HG03064 (cell line): ENCODE data around the gene GRIN3A.

Experiments
- ATAC-seq: cut with Tn5 transposase; IDR thresholded peaks from one replicate; pipeline ENCODE4 v1.9.1; 2021; ENCODE audit warnings: low read depth; ENCODE audit not compliant: unreplicated experiment

Gene GRIN3A

GRCh38 chr9:101533334-101534204, 204.9 kb downstream of the GRIN3A start, which contains the start of gene RNF20:
RNF20 (plus strand) TSS chr9:101533853; CDS start chr9:101535424, 1,571 bp downstream.
- ATAC-seq = peak; percentile 98

DNA sequence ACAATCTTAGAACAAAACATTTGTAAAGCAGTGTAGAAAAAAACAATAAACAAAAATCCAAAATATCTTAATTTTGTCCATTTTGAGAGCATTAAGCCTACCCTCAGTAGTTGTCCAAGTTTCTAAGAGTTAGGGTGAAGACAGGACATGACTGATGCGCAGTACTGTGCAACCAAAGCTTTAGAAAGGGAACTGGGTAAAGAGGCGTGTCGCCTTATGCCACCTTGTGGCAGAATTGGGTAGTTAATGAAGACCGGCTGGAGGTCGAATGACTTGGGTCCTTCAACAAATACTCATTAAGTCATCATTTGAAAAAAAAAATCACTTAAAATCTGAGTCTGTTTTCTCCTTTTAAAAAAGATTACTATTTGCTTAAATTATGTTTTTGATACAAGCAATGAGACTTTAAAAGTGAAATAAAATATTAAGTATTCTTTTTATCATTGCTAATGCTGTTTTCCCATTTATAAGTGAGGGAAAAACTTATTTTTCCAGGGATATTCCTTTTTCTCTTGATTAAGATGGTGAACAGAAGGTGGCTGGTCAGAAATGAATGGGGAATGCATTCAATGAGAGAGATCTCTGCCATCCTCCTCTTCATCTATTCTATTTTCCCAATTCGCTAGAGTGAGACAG, 208.3 kb downstream of the GRIN3A start:
- ATAC-seq = peak; percentile 38

GRCh38 chr9:101528015-101528414, 210.4 kb downstream of the GRIN3A start:
- no peak for ATAC-seq

GRCh38 chr9:101527066-101527465, 211.4 kb downstream of the GRIN3A start:
- no peak for ATAC-seq

- no peak for ATAC-seq
These were observed 214.1 kb downstream of the GRIN3A start for GRCh38 chr9:101524371-101524770.
